Keratinocyte (primary cell): ENCODE measurements around the gene DDX31. TPM values are rescaled to one million over a fixed set of nuclear protein-coding genes. Genes with fewer than 3 reads are reported as not detected.
A peak's percentile ranks its signal among the peaks of the same experiment; 100 is the strongest.

Experiments
- DNase-seq: peaks from one replicate; pipeline ENCODE4 v3.0.0-alpha.2; 2011; ENCODE audit warnings: low read depth, missing footprints, low spot score
- FAIRE-seq: peaks from 2 replicates; lab custom pipeline; 2011; peaks lifted over from hg19 to GRCh38; lab: Jason Lieb, UNC
- H2AFZ ChIP-seq: 2 replicates; pipeline ENCODE4 v1.6.0; 2012; ENCODE audit warnings: low read length, control low read depth, inconsistent platforms; ENCODE audit not compliant: control insufficient read depth
- H3K27ac ChIP-seq: 2 replicates; pipeline ENCODE4 v1.5.1; 2011; ENCODE audit warnings: low read length; ENCODE audit not compliant: control insufficient read depth, insufficient read depth
- H3K27me3 ChIP-seq: 3 replicates; pipeline ENCODE4 v1.6.0; 2011; ENCODE audit warnings: low read length; ENCODE audit not compliant: control insufficient read depth, insufficient read depth; ENCODE audit errors: extremely low read depth
- H3K36me3 ChIP-seq, 2 experiments: 2 replicates in 1 of 2; 3 replicates in 1 of 2; pipeline ENCODE4 v1.5.1; 2011; ENCODE audit warnings: low read length in 2 of 2, mild to moderate bottlenecking in 1 of 2; ENCODE audit not compliant: control insufficient read depth in 2 of 2, insufficient read depth in 2 of 2; ENCODE audit errors: extremely low read depth in 1 of 2
- H3K4me1 ChIP-seq: 3 replicates; pipeline ENCODE4 v1.5.1; 2011; ENCODE audit warnings: low read length; ENCODE audit not compliant: control insufficient read depth, insufficient read depth; ENCODE audit errors: extremely low read depth
- H3K4me2 ChIP-seq: 3 replicates; pipeline ENCODE4 v1.6.0; 2011; ENCODE audit warnings: low read depth, low read length; ENCODE audit not compliant: control insufficient read depth, insufficient read depth; ENCODE audit errors: extremely low read depth
- H3K4me3 ChIP-seq, 3 experiments: fragments of 200-600 bp in 1 of 3; sonication (generic) in 1 of 3; 2 replicates in 2 of 3; 3 replicates in 1 of 3; pipeline ENCODE4 v1.5.1; 2011 to 2016; ENCODE audit warnings: low read length in 3 of 3, mild to moderate bottlenecking in 3 of 3, control low read depth in 2 of 3, inconsistent platforms in 1 of 3, low read depth in 1 of 3, mixed read lengths in 1 of 3, mixed run types in 1 of 3, moderate library complexity in 1 of 3; ENCODE audit not compliant: control insufficient read depth in 2 of 3, insufficient read depth in 2 of 3; ENCODE audit errors: extremely low read depth in 1 of 3
- H3K79me2 ChIP-seq: 2 replicates; pipeline ENCODE4 v1.6.0; 2012; ENCODE audit warnings: low read length; ENCODE audit not compliant: control insufficient read depth, insufficient read depth
- H3K9ac ChIP-seq: 3 replicates; pipeline ENCODE4 v1.6.0; 2011; ENCODE audit warnings: low read length; ENCODE audit not compliant: control insufficient read depth, insufficient read depth; ENCODE audit errors: extremely low read depth
- H3K9me1 ChIP-seq: 3 replicates; pipeline ENCODE4 v1.6.0; 2011; ENCODE audit warnings: low read length; ENCODE audit not compliant: control insufficient read depth, insufficient read depth; ENCODE audit errors: extremely low read depth
- H3K9me3 ChIP-seq: 2 replicates; pipeline ENCODE4 v1.5.1; 2012; ENCODE audit warnings: low read depth, low read length; ENCODE audit not compliant: control insufficient read depth
- H4K20me1 ChIP-seq: 3 replicates; pipeline ENCODE4 v1.6.0; 2011; ENCODE audit warnings: low read length; ENCODE audit not compliant: control insufficient read depth, insufficient read depth; ENCODE audit errors: extremely low read depth
- EZH2 ChIP-seq: IDR thresholded peaks from one replicate; pipeline ENCODE4 v1.6.1; 2012; ENCODE audit warnings: inconsistent platforms, mild to moderate bottlenecking, low read length, moderate library complexity
- dilution Hi-C: fragments of 300-500 bp; cut with MboI; formaldehyde crosslinking; loops from one replicate; pipeline ENCODE4 v1.7.0; 2020; ENCODE audit warnings: low sequenced_read_pairs; ENCODE audit not compliant: extremely low pct_ligation_motif_present
- polyA plus RNA-seq, 5 experiments: library from polyadenylated mRNA; depleted of rRNA in 3 of 5; stranded (reverse) in 3 of 5; stranded (forward) in 1 of 5; unstranded in 1 of 5; fragments of >200 nt; gene quantifications; 1 replicate in 1 of 5; 2 replicates in 3 of 5; 3 replicates in 1 of 5; pipeline versions ENCODE4 v1.2.1 to v1.2.3, GENCODE V29; 2011 to 2012; ENCODE audit warnings: missing spikeins in 2 of 5, low read depth in 1 of 5, low replicate concordance in 1 of 5
- TF ChIP-seq, protein P1 (sequence below), 3 experiments: IDR thresholded peaks in 1 of 3; conservative IDR thresholded peaks in 1 of 3; optimal IDR thresholded peaks in 1 of 3; 2 replicates in 2 of 3; 3 replicates in 1 of 3; pipeline versions ENCODE3 to v1.5.1; 2011; ENCODE audit warnings: low read length in 3 of 3, mild to moderate bottlenecking in 3 of 3, moderate library complexity in 2 of 3, control low read depth in 1 of 3, inconsistent platforms in 1 of 3; ENCODE audit not compliant: insufficient read depth in 2 of 3; ENCODE audit errors: extremely low read depth in 1 of 3

DDX31 gene
- polyA plus RNA-seq, 1 donor (not counting 4 experiments of a cell fraction or from before 2014, with no cell fraction given), result 21.0 TPM

- peaks cover 90% of the 10 kb centered on the region for H3K79me2 ChIP-seq
- peaks cover 9% of the 10 kb centered on the region for H4K20me1 ChIP-seq
- dilution Hi-C loops, result no loop called here
- peak within 1 kb of the TSS; percentile 94 for H2AFZ ChIP-seq
- peak within 1 kb of the TSS; percentile 98 for H3K27ac ChIP-seq
- H3K36me3 ChIP-seq, result peaks cover 0 to 4% of the 10 kb centered on the region in 2 experiments
- TF ChIP-seq, protein P1, sequence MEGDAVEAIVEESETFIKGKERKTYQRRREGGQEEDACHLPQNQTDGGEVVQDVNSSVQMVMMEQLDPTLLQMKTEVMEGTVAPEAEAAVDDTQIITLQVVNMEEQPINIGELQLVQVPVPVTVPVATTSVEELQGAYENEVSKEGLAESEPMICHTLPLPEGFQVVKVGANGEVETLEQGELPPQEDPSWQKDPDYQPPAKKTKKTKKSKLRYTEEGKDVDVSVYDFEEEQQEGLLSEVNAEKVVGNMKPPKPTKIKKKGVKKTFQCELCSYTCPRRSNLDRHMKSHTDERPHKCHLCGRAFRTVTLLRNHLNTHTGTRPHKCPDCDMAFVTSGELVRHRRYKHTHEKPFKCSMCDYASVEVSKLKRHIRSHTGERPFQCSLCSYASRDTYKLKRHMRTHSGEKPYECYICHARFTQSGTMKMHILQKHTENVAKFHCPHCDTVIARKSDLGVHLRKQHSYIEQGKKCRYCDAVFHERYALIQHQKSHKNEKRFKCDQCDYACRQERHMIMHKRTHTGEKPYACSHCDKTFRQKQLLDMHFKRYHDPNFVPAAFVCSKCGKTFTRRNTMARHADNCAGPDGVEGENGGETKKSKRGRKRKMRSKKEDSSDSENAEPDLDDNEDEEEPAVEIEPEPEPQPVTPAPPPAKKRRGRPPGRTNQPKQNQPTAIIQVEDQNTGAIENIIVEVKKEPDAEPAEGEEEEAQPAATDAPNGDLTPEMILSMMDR (optimal IDR thresholded peaks at IDR 0.05 in 1 of 3, IDR thresholded peaks at IDR 0.05 in 1 of 3, conservative IDR thresholded peaks at IDR 0.05 in 1 of 3; ENCODE audit: extremely low read depth in 1 of 3, insufficient read depth in 2 of 3, low read length in 3 of 3), result no peak
- no peak for TF ChIP-seq EZH2
- H3K9me1 ChIP-seq, result peaks cover 3% of the 10 kb centered on the region
- no peaks in the 10 kb centered on the region for H3K9me3 ChIP-seq
- peak within 1 kb of the TSS; percentile 92 to 98 (median 97) for H3K4me3 ChIP-seq
- no peaks in the 10 kb centered on the region for H3K27me3 ChIP-seq
- peak within 1 kb of the TSS; percentile 98 for H3K4me2 ChIP-seq
- peak within 1 kb of the TSS; percentile 99 for H3K9ac ChIP-seq
- FAIRE-seq (no peak), DNase-seq (no peak)
- peaks cover 26% of the 10 kb centered on the region for H3K4me1 ChIP-seq
These were observed 941 bp upstream of the DDX31 start, which contains the start of gene GTF3C4 for GRCh38 chr9:132670457-132671391. Gene GTF3C4 (plus strand): TSS chr9:132670464. CDS start chr9:132670599, 135 bp downstream.

DNA sequence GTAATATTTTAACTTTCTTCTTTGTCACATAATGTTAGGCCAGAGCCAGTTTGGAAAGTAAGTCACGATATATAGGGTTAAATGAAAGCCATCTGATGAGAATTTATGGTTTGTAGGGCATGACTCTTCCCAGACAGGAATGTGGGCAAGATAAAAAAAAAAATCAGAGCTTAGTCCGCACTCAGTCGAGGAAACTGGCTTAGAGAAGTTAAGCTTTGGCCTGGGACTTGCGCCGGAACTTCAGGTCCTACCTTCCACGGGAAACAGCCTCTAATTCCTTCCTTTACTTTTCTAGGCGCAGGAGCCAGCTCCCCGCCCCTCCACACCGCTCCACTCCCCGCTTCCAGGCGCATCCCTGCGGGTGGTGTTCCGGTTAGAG lies 475 bp downstream of the DDX31 start:
- Histone ChIP-seq H3K9me1 (peaks cover 3% of the 10 kb centered on the region), H2AFZ (peak overlapping the region; percentile 94), H3K4me2 (peak overlapping the region; percentile 83), H3K27me3 (no peaks in the 10 kb centered on the region), H3K36me3 (peaks cover 0 to 4% of the 10 kb centered on the region in 2 experiments), H3K4me3 (peak overlapping the region; percentile 92 to 98 (median 97)), H3K9me3 (no peaks in the 10 kb centered on the region), H3K27ac (peak overlapping the region; percentile 98), H4K20me1 (peaks cover 9% of the 10 kb centered on the region), H3K79me2 (peaks cover 90% of the 10 kb centered on the region), H3K4me1 (peaks cover 26% of the 10 kb centered on the region), H3K9ac (peak overlapping the region; percentile 99)
- FAIRE-seq, result no peak
- dilution Hi-C loops, result no loop called here
- no peak for TF ChIP-seq EZH2
- TF ChIP-seq, protein P1 (optimal IDR thresholded peaks at IDR 0.05 in 1 of 3, IDR thresholded peaks at IDR 0.05 in 1 of 3, conservative IDR thresholded peaks at IDR 0.05 in 1 of 3; ENCODE audit: extremely low read depth in 1 of 3, insufficient read depth in 2 of 3, low read length in 3 of 3), result no peak
- no peak for DNase-seq
